Astrocyte (in vitro differentiated cells and primary cell): ENCODE data around the gene MED27. TPM values are rescaled to one million over a fixed set of nuclear protein-coding genes. Genes with fewer than 3 reads are reported as not detected.

Experiments
- DNase-seq: peaks from one replicate; pipeline ENCODE4 v3.0.0-alpha.2; 2010; ENCODE audit warnings: low read depth
- FAIRE-seq: peaks from 2 replicates; lab custom pipeline; 2011; peaks lifted over from hg19 to GRCh38; lab: Jason Lieb, UNC
- H2AFZ ChIP-seq: 2 replicates; pipeline ENCODE4 v1.6.0; 2012; ENCODE audit warnings: low read depth, low read length, inconsistent platforms
- H3K27ac ChIP-seq: 2 replicates; pipeline ENCODE4 v1.5.1; 2011; ENCODE audit warnings: low read depth, low read length, inconsistent platforms
- H3K27me3 ChIP-seq: 2 replicates; pipeline ENCODE4 v1.6.0; 2011; ENCODE audit warnings: low read length, inconsistent platforms; ENCODE audit not compliant: insufficient read depth
- H3K36me3 ChIP-seq: 2 replicates; pipeline ENCODE4 v1.5.1; 2011; ENCODE audit warnings: low read length, inconsistent platforms; ENCODE audit not compliant: insufficient read depth
- H3K4me1 ChIP-seq: 2 replicates; pipeline ENCODE4 v1.5.1; 2011; ENCODE audit warnings: low read length, inconsistent platforms; ENCODE audit not compliant: insufficient read depth
- H3K4me2 ChIP-seq: 2 replicates; pipeline ENCODE4 v1.6.0; 2012; ENCODE audit warnings: low read length, inconsistent platforms
- H3K4me3 ChIP-seq: 2 replicates; pipeline ENCODE4 v1.5.1; 2011; ENCODE audit warnings: low read depth, mild to moderate bottlenecking, low read length, inconsistent platforms; ENCODE audit not compliant: insufficient read depth
- H3K79me2 ChIP-seq: 2 replicates; pipeline ENCODE4 v1.6.0; 2012; ENCODE audit warnings: mild to moderate bottlenecking, low read length, inconsistent platforms; ENCODE audit not compliant: insufficient read depth
- H3K9ac ChIP-seq: 2 replicates; pipeline ENCODE4 v1.6.0; 2012; ENCODE audit warnings: mild to moderate bottlenecking, low read length, inconsistent platforms
- H3K9me3 ChIP-seq: 2 replicates; pipeline ENCODE4 v1.5.1; 2012; ENCODE audit warnings: low read depth, mild to moderate bottlenecking, low read length, inconsistent platforms; ENCODE audit not compliant: insufficient read depth
- H4K20me1 ChIP-seq: 2 replicates; pipeline ENCODE4 v1.6.0; 2012; ENCODE audit warnings: low read length, inconsistent platforms; ENCODE audit not compliant: insufficient read depth
- H3K27ac Mint-ChIP-seq: one replicate; pipeline ENCODE4 v1.8.0; 2021; ENCODE audit warnings: mild to moderate bottlenecking, mixed read lengths; ENCODE audit not compliant: unreplicated experiment
- H3K27me3 Mint-ChIP-seq: one replicate; pipeline ENCODE4 v1.8.0; 2021; ENCODE audit warnings: low read depth, mixed read lengths; ENCODE audit not compliant: unreplicated experiment
- H3K36me3 Mint-ChIP-seq: one replicate; pipeline ENCODE4 v1.8.0; 2021; ENCODE audit warnings: low read depth, mixed read lengths; ENCODE audit not compliant: unreplicated experiment
- H3K4me1 Mint-ChIP-seq: one replicate; pipeline ENCODE4 v1.8.0; 2021; ENCODE audit warnings: low read depth, mixed read lengths; ENCODE audit not compliant: unreplicated experiment
- H3K4me3 Mint-ChIP-seq: one replicate; pipeline ENCODE4 v1.8.0; 2021; ENCODE audit warnings: mild to moderate bottlenecking, moderate library complexity, mixed read lengths; ENCODE audit not compliant: unreplicated experiment
- H3K9me3 Mint-ChIP-seq: one replicate; pipeline ENCODE4 v1.8.0; 2021; ENCODE audit warnings: mild to moderate bottlenecking, mixed read lengths; ENCODE audit not compliant: unreplicated experiment
- EZH2 ChIP-seq: IDR thresholded peaks from 2 replicates; pipeline ENCODE4 v1.6.1; 2012; ENCODE audit warnings: mild to moderate bottlenecking, low read length, inconsistent platforms; ENCODE audit not compliant: insufficient read depth
- total RNA-seq: library from RNA; stranded (reverse); gene quantifications from 2 replicates; pipeline ENCODE4 v1.2.1, GENCODE V29; 2021
- TF ChIP-seq, protein P1 (sequence below): IDR thresholded peaks from 2 replicates; pipeline ENCODE4 v1.5.1; 2011; ENCODE audit warnings: low read depth, mild to moderate bottlenecking, inconsistent platforms, low read length, moderate library complexity; ENCODE audit not compliant: insufficient read depth

MED27 gene
- total RNA-seq, 1 donor from 2014 or later: 26.9 TPM

DNA sequence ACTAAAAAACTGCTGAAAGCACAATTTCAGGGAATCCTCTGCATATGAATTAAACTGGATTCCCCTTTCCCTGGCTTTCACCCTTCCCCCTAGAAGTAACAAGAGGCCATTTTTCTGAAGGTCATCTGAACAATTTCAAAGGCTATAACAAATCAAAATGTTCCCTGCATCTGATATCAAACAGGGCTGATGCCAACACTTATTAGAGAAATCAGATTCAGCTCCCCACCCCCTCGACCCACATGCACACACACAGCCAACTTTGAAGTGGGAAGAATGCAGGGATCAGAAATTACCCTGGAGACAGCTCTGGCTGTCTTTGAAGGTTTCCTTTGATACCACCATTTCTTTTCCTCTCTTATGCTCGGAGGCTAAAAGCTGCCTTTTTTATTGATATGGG is 190.7 kb downstream of the MED27 start:
- no peak for DNase-seq
- Histone ChIP-seq H3K4me3 (no peak overlapping the region), H3K79me2 (no peaks in the 10 kb centered on the region), H3K9me3 (no peaks in the 10 kb centered on the region), H3K9ac (no peak overlapping the region), H3K4me1 (peaks cover 3% of the 10 kb centered on the region), H3K36me3 (no peaks in the 10 kb centered on the region), H3K4me2 (no peak overlapping the region), H3K27me3 (no peaks in the 10 kb centered on the region), H4K20me1 (peaks cover 53% of the 10 kb centered on the region), H2AFZ (no peak overlapping the region), H3K27ac (no peak overlapping the region)
- Mint-ChIP-seq H3K9me3 (peaks cover 1% of the 10 kb centered on the region), H3K4me3 (no peak overlapping the region), H3K27me3 (no peaks in the 10 kb centered on the region), H3K27ac (no peak overlapping the region), H3K36me3 (peaks cover 14% of the 10 kb centered on the region), H3K4me1 (no peaks in the 10 kb centered on the region)
- FAIRE-seq: no peak
- no peak for TF ChIP-seq EZH2
- TF ChIP-seq, protein P1, sequence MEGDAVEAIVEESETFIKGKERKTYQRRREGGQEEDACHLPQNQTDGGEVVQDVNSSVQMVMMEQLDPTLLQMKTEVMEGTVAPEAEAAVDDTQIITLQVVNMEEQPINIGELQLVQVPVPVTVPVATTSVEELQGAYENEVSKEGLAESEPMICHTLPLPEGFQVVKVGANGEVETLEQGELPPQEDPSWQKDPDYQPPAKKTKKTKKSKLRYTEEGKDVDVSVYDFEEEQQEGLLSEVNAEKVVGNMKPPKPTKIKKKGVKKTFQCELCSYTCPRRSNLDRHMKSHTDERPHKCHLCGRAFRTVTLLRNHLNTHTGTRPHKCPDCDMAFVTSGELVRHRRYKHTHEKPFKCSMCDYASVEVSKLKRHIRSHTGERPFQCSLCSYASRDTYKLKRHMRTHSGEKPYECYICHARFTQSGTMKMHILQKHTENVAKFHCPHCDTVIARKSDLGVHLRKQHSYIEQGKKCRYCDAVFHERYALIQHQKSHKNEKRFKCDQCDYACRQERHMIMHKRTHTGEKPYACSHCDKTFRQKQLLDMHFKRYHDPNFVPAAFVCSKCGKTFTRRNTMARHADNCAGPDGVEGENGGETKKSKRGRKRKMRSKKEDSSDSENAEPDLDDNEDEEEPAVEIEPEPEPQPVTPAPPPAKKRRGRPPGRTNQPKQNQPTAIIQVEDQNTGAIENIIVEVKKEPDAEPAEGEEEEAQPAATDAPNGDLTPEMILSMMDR: no peak

DNA sequence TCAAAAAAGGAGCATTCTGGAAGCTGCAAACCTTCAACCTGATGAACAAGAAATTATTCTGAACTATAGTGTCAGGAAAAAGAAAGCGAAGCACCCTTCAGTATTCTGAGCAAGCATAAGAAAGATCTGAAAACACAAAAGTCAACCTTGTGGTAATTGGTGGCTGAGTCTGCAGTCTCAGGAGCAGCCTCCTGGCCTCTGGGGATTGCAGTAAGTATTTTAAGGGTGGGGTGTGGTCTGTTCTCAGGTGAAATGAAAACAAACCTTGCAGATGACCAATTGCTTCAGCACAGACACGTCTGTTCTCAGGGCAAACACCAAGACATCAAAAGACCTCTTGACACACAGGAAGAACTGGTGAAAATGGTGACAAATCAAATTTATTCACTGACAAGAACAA is 192.0 kb downstream of the MED27 start:
- peaks cover 44% of the 10 kb centered on the region for H4K20me1 ChIP-seq
- Mint-ChIP-seq H3K4me1 (no peaks in the 10 kb centered on the region), H3K27ac (no peak overlapping the region), H3K9me3 (peaks cover 1% of the 10 kb centered on the region), H3K4me3 (no peak overlapping the region), H3K27me3 (no peaks in the 10 kb centered on the region), H3K36me3 (peaks cover 12% of the 10 kb centered on the region)
- H3K4me3 ChIP-seq: no peak overlapping the region
- no peak overlapping the region for H3K27ac ChIP-seq
- no peaks in the 10 kb centered on the region for H3K79me2 ChIP-seq
- peaks cover 3% of the 10 kb centered on the region for H3K4me1 ChIP-seq
- no peak for TF ChIP-seq EZH2
- TF ChIP-seq, protein P1: no peak
- no peaks in the 10 kb centered on the region for H3K36me3 ChIP-seq
- no peak for FAIRE-seq
- no peak for DNase-seq
- H3K27me3 ChIP-seq: no peaks in the 10 kb centered on the region
- H3K4me2 ChIP-seq: no peak overlapping the region
- no peak overlapping the region for H3K9ac ChIP-seq
- H3K9me3 ChIP-seq: no peaks in the 10 kb centered on the region
- no peak overlapping the region for H2AFZ ChIP-seq

DNA sequence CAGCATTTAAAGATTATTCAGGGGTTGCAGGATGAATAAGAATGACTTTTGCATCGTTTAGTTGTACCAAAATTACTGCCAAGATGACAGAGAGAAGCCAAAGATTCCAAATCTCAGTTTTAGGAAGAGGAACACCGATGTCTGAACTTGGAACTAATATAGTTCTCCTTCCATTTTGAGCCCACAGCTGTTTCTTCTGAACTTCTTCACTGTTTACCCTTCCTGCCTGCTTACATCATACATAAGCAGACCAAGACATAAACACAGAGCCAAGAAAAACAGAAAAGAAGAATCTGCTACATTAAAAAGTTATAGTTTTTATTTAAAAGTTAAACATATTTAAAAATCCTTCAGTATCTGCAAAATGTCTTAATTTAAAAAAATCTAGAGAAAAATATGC is 192.8 kb downstream of the MED27 start:
- no peak overlapping the region for H2AFZ ChIP-seq
- no peaks in the 10 kb centered on the region for H3K79me2 ChIP-seq
- peaks cover 37% of the 10 kb centered on the region for H4K20me1 ChIP-seq
- no peak overlapping the region for H3K27ac Mint-ChIP-seq
- H3K9me3 ChIP-seq: no peaks in the 10 kb centered on the region
- no peaks in the 10 kb centered on the region for H3K27me3 ChIP-seq
- H3K27me3 Mint-ChIP-seq: no peaks in the 10 kb centered on the region
- peaks cover 1% of the 10 kb centered on the region for H3K9me3 Mint-ChIP-seq
- peaks cover 5% of the 10 kb centered on the region for H3K36me3 Mint-ChIP-seq
- H3K4me1 ChIP-seq: peaks cover 3% of the 10 kb centered on the region
- FAIRE-seq: no peak
- H3K4me2 ChIP-seq: no peak overlapping the region
- no peak overlapping the region for H3K4me3 ChIP-seq
- H3K4me3 Mint-ChIP-seq: no peak overlapping the region
- H3K4me1 Mint-ChIP-seq: no peaks in the 10 kb centered on the region
- H3K36me3 ChIP-seq: no peaks in the 10 kb centered on the region
- no peak overlapping the region for H3K27ac ChIP-seq
- H3K9ac ChIP-seq: no peak overlapping the region
- DNase-seq: peak; percentile 9
- TF ChIP-seq, protein P1: no peak
- TF ChIP-seq EZH2: no peak
